ENCODE data around the gene KIF26B.

KIF26B gene

GRCh38 chr1:245242989-245243388, 88.2 kb downstream of the KIF26B start:
- H3K27ac ChIP-seq: peak overlapping the region; percentile 31; the same call in 1 of the 2 replicates
- TF ChIP-seq CTCF (conservative IDR thresholded peaks at IDR 0.05): no peak

- no peak for TF ChIP-seq CTCF (conservative IDR thresholded peaks at IDR 0.05)
- no peak overlapping the region for H3K27ac ChIP-seq
Observed at GRCh38 chr1:245245021-245245667, 90.4 kb downstream of the KIF26B start.

- no peak overlapping the region for H3K27ac ChIP-seq
- TF ChIP-seq CTCF (conservative IDR thresholded peaks at IDR 0.05): no peak
Observed at GRCh38 chr1:245246433-245246832, 91.6 kb downstream of the KIF26B start.

DNA sequence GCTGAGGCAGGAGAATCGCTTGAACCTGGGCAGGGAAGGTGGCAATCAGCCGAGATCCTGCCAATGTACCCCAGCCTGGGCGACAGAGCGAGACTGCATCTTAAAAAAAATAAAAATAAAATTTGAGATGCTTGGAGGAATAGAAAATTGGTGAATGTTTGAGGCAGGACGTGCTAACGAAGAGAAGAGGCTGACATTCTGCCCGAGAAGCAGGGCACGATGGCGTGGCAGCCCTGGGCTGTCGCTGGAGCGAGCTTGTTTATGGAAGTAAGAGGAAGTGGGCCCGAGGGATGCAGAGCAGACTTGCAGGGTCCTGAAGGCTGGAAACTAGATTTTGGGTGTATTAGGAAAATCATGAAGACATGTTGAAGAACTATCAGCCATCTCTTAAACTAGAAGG, 92.6 kb downstream of the KIF26B start:
- no peak overlapping the region for H3K27ac ChIP-seq
- TF ChIP-seq CTCF (conservative IDR thresholded peaks at IDR 0.05): no peak

GRCh38 chr1:245247801-245248200, 93.0 kb downstream of the KIF26B start:
- no peak overlapping the region for H3K27ac ChIP-seq
- TF ChIP-seq CTCF (conservative IDR thresholded peaks at IDR 0.05): no peak

DNA sequence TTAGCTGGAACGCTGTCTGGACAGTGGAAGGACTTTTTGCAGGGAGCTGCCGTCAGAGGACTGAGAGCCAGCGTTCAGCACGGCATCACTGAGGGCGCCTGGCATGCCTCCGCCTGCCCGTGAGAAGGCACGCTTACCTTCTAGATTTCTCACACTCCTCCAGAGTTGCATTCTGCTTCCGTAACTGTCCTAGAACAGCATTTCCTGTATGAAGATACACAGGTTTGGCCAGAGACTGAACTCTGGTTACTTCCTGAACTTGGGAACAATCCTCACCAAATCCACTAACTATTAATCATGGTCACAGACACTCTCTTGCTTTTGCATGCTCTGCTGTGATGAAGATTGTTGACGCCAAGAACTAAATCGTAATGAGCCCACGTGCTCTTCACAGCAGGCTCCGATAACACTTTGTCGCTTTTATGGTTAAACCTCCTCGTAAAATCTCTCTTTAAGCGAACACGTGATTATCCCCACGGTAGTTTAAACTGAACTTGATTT, 93.5 kb downstream of the KIF26B start:
- H3K27ac ChIP-seq: no peak overlapping the region

DNA sequence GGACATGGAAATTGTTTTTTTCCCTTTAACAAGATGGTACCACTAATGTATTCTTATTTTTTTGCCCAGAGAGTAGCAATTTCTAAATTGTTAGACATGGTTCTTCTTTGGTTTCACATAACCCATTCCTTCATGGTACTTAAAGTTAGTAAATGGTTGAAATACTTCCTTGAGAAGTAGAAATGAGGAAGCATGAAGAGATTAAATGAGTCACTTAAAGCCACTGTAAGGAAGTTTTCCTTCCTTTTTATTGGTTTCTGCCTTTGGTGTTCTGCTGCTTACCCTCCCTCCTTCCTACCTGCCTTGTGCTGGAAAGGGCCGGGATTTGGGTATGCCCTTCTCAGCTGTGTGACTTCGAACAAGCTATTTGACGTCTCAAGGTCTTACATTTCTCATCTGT, 101.0 kb downstream of the KIF26B start:
- no peak overlapping the region for H3K27ac ChIP-seq
- TF ChIP-seq CTCF (conservative IDR thresholded peaks at IDR 0.05): no peak

More for the DNA sequence above, 93.5 kb downstream of the KIF26B start:
- no peak for TF ChIP-seq CTCF (conservative IDR thresholded peaks at IDR 0.05)

All from VCaP (cell line).